ENCODE data around the gene VTI1A. TPM values are rescaled to one million over a fixed set of nuclear protein-coding genes. Genes with fewer than 3 reads are reported as not detected.

The VTI1A gene
- total and polyA plus RNA-seq, 2 of the 4 experiments (the other 2 are of a cell fraction): 9.7 to 24.9 TPM

GRCh38 chr10:112803961-112804401 is 357.0 kb downstream of the VTI1A start:
- Histone ChIP-seq H4K8ac (ENCODE audit: low read depth in 2 of 2, low read length in 2 of 2) (no peak overlapping the region), H3K56ac (ENCODE audit: extremely low read depth, insufficient read depth, low read length) (no peak overlapping the region), H4K5ac (ENCODE audit: low read depth, low read length) (no peak overlapping the region), H3K4me1 (ENCODE audit: control insufficient read depth, insufficient read depth, low read length) (no peaks in the 10 kb centered on the region), H2AK5ac (ENCODE audit: low read depth, low read length) (no peak overlapping the region), H3K4ac (ENCODE audit: low read depth, low read length) (no peak overlapping the region), H3K27ac (ENCODE audit: insufficient read depth, low read length) (no peak overlapping the region), H2BK5ac (ENCODE audit: low read depth, low read length, poor library complexity, severe bottlenecking) (no peak overlapping the region), H2BK15ac (ENCODE audit: low read depth, low read length) (no peak overlapping the region), H3K79me1 (ENCODE audit: low read depth in 1 of 2, low read length in 2 of 2) (no peaks in the 10 kb centered on the region), H3K36me3 (ENCODE audit: control insufficient read depth, insufficient read depth, low read length) (no peaks in the 10 kb centered on the region), H3K9me1 (ENCODE audit: insufficient read depth, low read length) (no peaks in the 10 kb centered on the region), H2AK9ac (replicated peaks; ENCODE audit: low read depth, low read length, poor library complexity) (no peak overlapping the region), H3K4me2 (ENCODE audit: low read depth, low read length) (no peak overlapping the region), H4K91ac (ENCODE audit: insufficient read depth, low read depth, low read length) (no peak overlapping the region), H3K9me3 (ENCODE audit: control insufficient read depth, insufficient read depth, low read length) (no peaks in the 10 kb centered on the region), H3K18ac (ENCODE audit: low read depth, low read length) (no peak overlapping the region), H3K14ac (replicated peaks; ENCODE audit: low read depth, low read length) (no peak overlapping the region), H3K23ac (ENCODE audit: low read depth, low read length) (no peak overlapping the region), H2BK120ac (ENCODE audit: low read depth, low read length) (no peak overlapping the region), H3K27me3 (ENCODE audit: control insufficient read depth, insufficient read depth, low read length) (no peaks in the 10 kb centered on the region), H4K20me1 (ENCODE audit: insufficient read depth, low read length) (no peaks in the 10 kb centered on the region), H2AFZ (replicated peaks; ENCODE audit: low read length, poor library complexity) (no peak overlapping the region), H3K4me3 (ENCODE audit: insufficient read depth, low read depth, low read length) (no peak overlapping the region), H2BK20ac (ENCODE audit: low read depth, low read length) (no peak overlapping the region), H3K9ac (ENCODE audit: low read depth, low read length) (no peak overlapping the region)
- in situ Hi-C loops (cut with MboI; ENCODE audit: low sequenced_read_pairs) (no loop called here), dilution Hi-C loops (cut with HindIII; ENCODE audit: low sequenced_read_pairs, unreplicated experiment) (no loop called here), intact Hi-C loops (cut with micrococcal nuclease) (no loop called here)
- TF ChIP-seq CHD1 (IDR thresholded peaks at IDR 0.05; ENCODE audit: low read depth, low read length): no peak
- WGBS, 2 experiments (ENCODE audit: extremely low coverage in 2 of 2, insufficient read length in 1 of 2): 100% methylated on average over 1 of the region's 5 CpGs; no CpG with 5 or more reads in 1 of the 2 experiments
- no TSS peak for BruUV-seq (replicated peaks)
- ChIA-PET CTCF (no interaction called here), POLR2A (ENCODE audit: unreplicated experiment) (no interaction called here)
- DNase-seq (no peak), ATAC-seq (ENCODE audit: low read depth) (no peak)

All from IMR-90 (cell line).